Measurements from ENCODE around the gene ZNF726.
"Not testable (repeated sequence)": the region's sequence is repeated elsewhere in the genome, so short reads cannot be mapped to it uniquely, and the experiment has no call there.

ZNF726 gene

GRCh38 chr19:23882493-23882892 lies 32.2 kb upstream of the ZNF726 start:
- ATAC-seq = no peak
- no peak for TF ChIP-seq TCF4 (CRISPR knock-in tag; IDR thresholded peaks at IDR 0.05; ENCODE audit: borderline replicate concordance)
- no peak for TF ChIP-seq PATZ1 (CRISPR knock-in tag; IDR thresholded peaks at IDR 0.05; ENCODE audit: borderline replicate concordance)
- TF ChIP-seq ESRRG (CRISPR knock-in tag; IDR thresholded peaks at IDR 0.05) = no peak

DNA sequence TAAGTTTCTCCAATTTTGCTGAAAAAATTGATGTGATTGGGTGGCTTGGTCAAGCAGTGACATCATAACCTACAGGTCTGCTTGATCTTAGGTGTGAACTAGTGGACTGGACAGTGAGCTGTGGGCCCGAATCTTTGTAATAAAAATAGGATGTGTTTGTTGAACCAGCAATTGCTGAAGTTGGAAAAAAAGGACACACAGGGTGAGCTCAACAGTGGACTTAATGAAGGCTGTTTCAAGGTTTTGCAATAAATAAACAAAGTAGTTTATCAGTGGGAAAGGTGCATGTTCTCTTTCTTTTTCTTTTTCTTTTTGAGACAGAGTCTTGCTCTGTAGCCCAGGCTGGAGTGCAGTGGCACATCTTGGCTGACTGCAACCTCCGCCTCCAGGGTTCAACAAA lies 30.3 kb upstream of the ZNF726 start:
- TF ChIP-seq ARNTL (CRISPR knock-in tag; IDR thresholded peaks at IDR 0.05; ENCODE audit: borderline replicate concordance, low read depth) (no peak), OSR1 (CRISPR knock-in tag; IDR thresholded peaks at IDR 0.05) (no peak), CSDC2 (CRISPR knock-in tag; IDR thresholded peaks at IDR 0.05) (no peak), SNAI2 (CRISPR knock-in tag; IDR thresholded peaks at IDR 0.05) (no peak), ZNF70 (CRISPR knock-in tag; IDR thresholded peaks at IDR 0.05) (no peak), ZC3H10 (CRISPR knock-in tag; IDR thresholded peaks at IDR 0.05) (no peak), TOX (CRISPR knock-in tag; IDR thresholded peaks at IDR 0.05; ENCODE audit: borderline replicate concordance) (no peak), CREB5 (CRISPR knock-in tag; IDR thresholded peaks at IDR 0.05; ENCODE audit: low read depth) (no peak), ISL1 (CRISPR knock-in tag; IDR thresholded peaks at IDR 0.05) (no peak)
- TF ChIP-seq, protein P1, sequence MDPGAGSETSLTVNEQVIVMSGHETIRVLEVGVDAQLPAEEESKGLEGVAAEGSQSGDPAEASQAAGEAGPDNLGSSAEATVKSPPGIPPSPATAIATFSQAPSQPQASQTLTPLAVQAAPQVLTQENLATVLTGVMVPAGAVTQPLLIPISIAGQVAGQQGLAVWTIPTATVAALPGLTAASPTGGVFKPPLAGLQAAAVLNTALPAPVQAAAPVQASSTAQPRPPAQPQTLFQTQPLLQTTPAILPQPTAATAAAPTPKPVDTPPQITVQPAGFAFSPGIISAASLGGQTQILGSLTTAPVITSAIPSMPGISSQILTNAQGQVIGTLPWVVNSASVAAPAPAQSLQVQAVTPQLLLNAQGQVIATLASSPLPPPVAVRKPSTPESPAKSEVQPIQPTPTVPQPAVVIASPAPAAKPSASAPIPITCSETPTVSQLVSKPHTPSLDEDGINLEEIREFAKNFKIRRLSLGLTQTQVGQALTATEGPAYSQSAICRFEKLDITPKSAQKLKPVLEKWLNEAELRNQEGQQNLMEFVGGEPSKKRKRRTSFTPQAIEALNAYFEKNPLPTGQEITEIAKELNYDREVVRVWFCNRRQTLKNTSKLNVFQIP (CRISPR knock-in tag; IDR thresholded peaks at IDR 0.05; ENCODE audit: borderline replicate concordance, low read depth) = no peak
- TF ChIP-seq, protein P2, sequence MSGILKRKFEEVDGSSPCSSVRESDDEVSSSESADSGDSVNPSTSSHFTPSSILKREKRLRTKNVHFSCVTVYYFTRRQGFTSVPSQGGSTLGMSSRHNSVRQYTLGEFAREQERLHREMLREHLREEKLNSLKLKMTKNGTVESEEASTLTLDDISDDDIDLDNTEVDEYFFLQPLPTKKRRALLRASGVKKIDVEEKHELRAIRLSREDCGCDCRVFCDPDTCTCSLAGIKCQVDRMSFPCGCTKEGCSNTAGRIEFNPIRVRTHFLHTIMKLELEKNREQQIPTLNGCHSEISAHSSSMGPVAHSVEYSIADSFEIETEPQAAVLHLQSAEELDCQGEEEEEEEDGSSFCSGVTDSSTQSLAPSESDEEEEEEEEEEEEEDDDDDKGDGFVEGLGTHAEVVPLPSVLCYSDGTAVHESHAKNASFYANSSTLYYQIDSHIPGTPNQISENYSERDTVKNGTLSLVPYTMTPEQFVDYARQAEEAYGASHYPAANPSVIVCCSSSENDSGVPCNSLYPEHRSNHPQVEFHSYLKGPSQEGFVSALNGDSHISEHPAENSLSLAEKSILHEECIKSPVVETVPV (CRISPR knock-in tag; IDR thresholded peaks at IDR 0.05) = no peak
- no peak for ATAC-seq

DNA sequence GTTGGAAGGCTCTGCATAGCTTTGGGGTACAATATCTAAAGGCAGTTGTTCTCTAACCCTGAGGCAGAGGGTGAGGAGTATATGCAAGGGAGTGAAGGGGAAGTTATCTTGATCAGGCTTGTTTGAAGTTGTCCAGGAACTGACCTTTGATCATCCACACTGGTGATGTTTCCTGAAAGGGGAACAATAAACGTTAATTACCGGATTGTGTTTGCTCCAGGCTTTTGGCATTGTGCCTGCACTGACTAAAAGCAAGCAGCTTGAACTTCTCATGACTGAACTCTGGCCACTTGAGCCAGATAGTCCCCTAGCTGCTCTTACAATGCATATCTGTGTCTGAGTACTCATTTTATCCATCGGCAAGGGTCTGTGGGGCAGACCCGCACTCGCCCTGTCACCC lies 27.0 kb upstream of the ZNF726 start:
- ATAC-seq = no peak
- TF ChIP-seq OSR1 (CRISPR knock-in tag; IDR thresholded peaks at IDR 0.05) (no peak), ZNF8 (CRISPR knock-in tag; IDR thresholded peaks at IDR 0.05) (no peak), ZFP30 (CRISPR knock-in tag; IDR thresholded peaks at IDR 0.05) (no peak), TOX (CRISPR knock-in tag; IDR thresholded peaks at IDR 0.05; ENCODE audit: borderline replicate concordance) (no peak), ESRRG (CRISPR knock-in tag; IDR thresholded peaks at IDR 0.05) (no peak), SNAI2 (CRISPR knock-in tag; IDR thresholded peaks at IDR 0.05) (no peak), GLIS3 (CRISPR knock-in tag; IDR thresholded peaks at IDR 0.05) (no peak), RARB (CRISPR knock-in tag; IDR thresholded peaks at IDR 0.05) (no peak), BACH2 (CRISPR knock-in tag; IDR thresholded peaks at IDR 0.05; ENCODE audit: borderline replicate concordance) (no peak), TCF4 (CRISPR knock-in tag; IDR thresholded peaks at IDR 0.05; ENCODE audit: borderline replicate concordance) (no peak), CREB5 (CRISPR knock-in tag; IDR thresholded peaks at IDR 0.05; ENCODE audit: low read depth) (no peak), ZC3H10 (CRISPR knock-in tag; IDR thresholded peaks at IDR 0.05) (no peak), ISL1 (CRISPR knock-in tag; IDR thresholded peaks at IDR 0.05) (no peak), ZNF565 (CRISPR knock-in tag; conservative IDR thresholded peaks at IDR 0.05; ENCODE audit: low read depth) (no peak), ZFP3 (CRISPR knock-in tag; IDR thresholded peaks at IDR 0.05) (no peak)
- TF ChIP-seq, protein P1 (CRISPR knock-in tag; IDR thresholded peaks at IDR 0.05; ENCODE audit: borderline replicate concordance, low read depth) = no peak
- TF ChIP-seq, protein P3, sequence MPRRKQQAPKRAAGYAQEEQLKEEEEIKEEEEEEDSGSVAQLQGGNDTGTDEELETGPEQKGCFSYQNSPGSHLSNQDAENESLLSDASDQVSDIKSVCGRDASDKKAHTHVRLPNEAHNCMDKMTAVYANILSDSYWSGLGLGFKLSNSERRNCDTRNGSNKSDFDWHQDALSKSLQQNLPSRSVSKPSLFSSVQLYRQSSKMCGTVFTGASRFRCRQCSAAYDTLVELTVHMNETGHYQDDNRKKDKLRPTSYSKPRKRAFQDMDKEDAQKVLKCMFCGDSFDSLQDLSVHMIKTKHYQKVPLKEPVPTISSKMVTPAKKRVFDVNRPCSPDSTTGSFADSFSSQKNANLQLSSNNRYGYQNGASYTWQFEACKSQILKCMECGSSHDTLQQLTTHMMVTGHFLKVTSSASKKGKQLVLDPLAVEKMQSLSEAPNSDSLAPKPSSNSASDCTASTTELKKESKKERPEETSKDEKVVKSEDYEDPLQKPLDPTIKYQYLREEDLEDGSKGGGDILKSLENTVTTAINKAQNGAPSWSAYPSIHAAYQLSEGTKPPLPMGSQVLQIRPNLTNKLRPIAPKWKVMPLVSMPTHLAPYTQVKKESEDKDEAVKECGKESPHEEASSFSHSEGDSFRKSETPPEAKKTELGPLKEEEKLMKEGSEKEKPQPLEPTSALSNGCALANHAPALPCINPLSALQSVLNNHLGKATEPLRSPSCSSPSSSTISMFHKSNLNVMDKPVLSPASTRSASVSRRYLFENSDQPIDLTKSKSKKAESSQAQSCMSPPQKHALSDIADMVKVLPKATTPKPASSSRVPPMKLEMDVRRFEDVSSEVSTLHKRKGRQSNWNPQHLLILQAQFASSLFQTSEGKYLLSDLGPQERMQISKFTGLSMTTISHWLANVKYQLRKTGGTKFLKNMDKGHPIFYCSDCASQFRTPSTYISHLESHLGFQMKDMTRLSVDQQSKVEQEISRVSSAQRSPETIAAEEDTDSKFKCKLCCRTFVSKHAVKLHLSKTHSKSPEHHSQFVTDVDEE (CRISPR knock-in tag; IDR thresholded peaks at IDR 0.05) = no peak
- TF ChIP-seq, protein P2 (CRISPR knock-in tag; IDR thresholded peaks at IDR 0.05) = no peak

- ATAC-seq = not testable (repeated sequence)
Measured at GRCh38 chr19:23896096-23896495, 18.6 kb upstream of the ZNF726 start.

Data from SK-N-SH treated with all-trans-retinoic acid at 6 μM for 48 hours (cell line).